GM23338 (cell line): ENCODE measurements around the gene ZNHIT1. TPM values are rescaled to one million over a fixed set of nuclear protein-coding genes. Genes with fewer than 3 reads are reported as not detected.

Source experiments
- ATAC-seq: fragments of 200-7000 bp; cut with Tn5 transposase; 3 replicates; pipeline ENCODE4 v1.9.1; 2020
- DNase-seq: peaks from one replicate; pipeline ENCODE4 v3.0.0-alpha.2; 2015; ENCODE audit warnings: low spot score
- H2AFZ ChIP-seq: fragments of 200-600 bp; sonication (generic); 2 replicates; pipeline ENCODE4 v1.8.0; 2016; ENCODE audit warnings: antibody characterized with exemption, mild to moderate bottlenecking, moderate library complexity
- H3F3A ChIP-seq: fragments of 200-600 bp; sonication (generic); replicated peaks from 2 replicates; pipeline ENCODE4 v1.8.0; 2017; ENCODE audit warnings: antibody characterized with exemption, mixed run types, low read depth
- H3K27ac ChIP-seq: fragments of 200-600 bp; sonication (generic); 2 replicates; pipeline ENCODE4 v1.6.1; 2016; ENCODE audit warnings: low read depth
- H3K27me3 ChIP-seq: fragments of 200-600 bp; sonication (generic); 2 replicates; pipeline ENCODE4 v1.8.0; 2016; ENCODE audit warnings: mild to moderate bottlenecking, mixed run types, moderate library complexity; ENCODE audit not compliant: insufficient read depth
- H3K36me3 ChIP-seq: fragments of 200-600 bp; sonication (generic); 2 replicates; pipeline ENCODE4 v1.8.0; 2016; ENCODE audit warnings: mild to moderate bottlenecking; ENCODE audit not compliant: insufficient read depth
- H3K4me1 ChIP-seq: fragments of 200-600 bp; sonication (generic); 2 replicates; pipeline ENCODE4 v1.8.0; 2016; ENCODE audit warnings: mild to moderate bottlenecking, moderate library complexity; ENCODE audit not compliant: insufficient read depth
- H3K4me2 ChIP-seq: fragments of 200-600 bp; sonication (generic); 2 replicates; pipeline ENCODE4 v1.7.1; 2017; ENCODE audit warnings: mixed run types
- H3K4me3 ChIP-seq: fragments of 200-600 bp; sonication (generic); 2 replicates; pipeline ENCODE4 v1.6.1; 2016; ENCODE audit warnings: mixed run types
- H3K79me2 ChIP-seq: fragments of 200-600 bp; sonication (generic); replicated peaks from 2 replicates; pipeline ENCODE4 v1.8.0; 2017; ENCODE audit warnings: mild to moderate bottlenecking; ENCODE audit not compliant: insufficient read depth
- H3K9me2 ChIP-seq: fragments of 200-600 bp; sonication (generic); 2 replicates; pipeline ENCODE4 v1.8.0; 2017; ENCODE audit not compliant: insufficient read depth
- H4K20me1 ChIP-seq: fragments of 200-600 bp; sonication (generic); replicated peaks from 2 replicates; pipeline ENCODE4 v1.8.0; 2017; ENCODE audit warnings: mild to moderate bottlenecking; ENCODE audit not compliant: insufficient read depth
- H3K27ac Mint-ChIP-seq: 2 replicates; pipeline ENCODE4 v1.8.0; 2020; ENCODE audit warnings: inconsistent platforms, mild to moderate bottlenecking, moderate library complexity, mixed read lengths
- H3K27me3 Mint-ChIP-seq: 3 replicates; pipeline ENCODE4 v1.8.0; 2022; ENCODE audit warnings: low read depth, mild to moderate bottlenecking, moderate library complexity, mixed read lengths, inconsistent platforms; ENCODE audit not compliant: insufficient read depth, poor library complexity
- H3K36me3 Mint-ChIP-seq: 3 replicates; pipeline ENCODE4 v1.8.0; 2021; ENCODE audit warnings: low read depth, mild to moderate bottlenecking, inconsistent platforms, moderate library complexity, mixed read lengths
- H3K4me1 Mint-ChIP-seq: 3 replicates; pipeline ENCODE4 v1.8.0; 2020; ENCODE audit warnings: mild to moderate bottlenecking, inconsistent platforms, mixed read lengths
- H3K4me3 Mint-ChIP-seq: 3 replicates; pipeline ENCODE4 v1.8.0; 2021; ENCODE audit warnings: moderate library complexity, mild to moderate bottlenecking, inconsistent platforms, mixed read lengths
- H3K9me3 Mint-ChIP-seq: 3 replicates; pipeline ENCODE4 v1.8.0; 2020; ENCODE audit warnings: moderate library complexity, mild to moderate bottlenecking, inconsistent platforms, mixed read lengths
- EZH2 ChIP-seq: fragments of 200-600 bp; sonication (generic); IDR thresholded peaks from one replicate; pipeline ENCODE4 v1.8.0; 2017; ENCODE audit warnings: antibody characterized with exemption, mild to moderate bottlenecking, low read depth; ENCODE audit not compliant: unreplicated experiment
- EZH2phosphoT487 ChIP-seq: fragments of 200-600 bp; sonication (generic); IDR thresholded peaks from one replicate; pipeline ENCODE4 v1.8.1; 2018; ENCODE audit warnings: antibody characterized with exemption; ENCODE audit not compliant: unreplicated experiment
- JUNB ChIP-seq: IDR thresholded peaks from one replicate; pipeline ENCODE4 v1.6.1; 2016; ENCODE audit warnings: antibody characterized with exemption; ENCODE audit not compliant: unreplicated experiment
- NANOG ChIP-seq: IDR thresholded peaks from 2 replicates; pipeline ENCODE4 v1.6.1; 2016; ENCODE audit warnings: antibody characterized with exemption, borderline replicate concordance
- POLR2AphosphoS5 ChIP-seq: IDR thresholded peaks from 2 replicates; pipeline ENCODE4 v1.6.1; 2016; ENCODE audit warnings: antibody characterized with exemption, low read depth
- ZNF114 ChIP-seq: fragments of 250-450 bp; sonication (Bioruptor Pico); IDR thresholded peaks from 2 replicates; pipeline ENCODE4 v1.5.0; 2020; ENCODE audit warnings: mild to moderate bottlenecking, moderate library complexity
- polyA plus RNA-seq: library from polyadenylated mRNA; unstranded; fragments of >200 nt; fragmentation: Nextera tagmentation; extraction: Ambion mirVana; gene quantifications from 2 replicates; pipeline ENCODE4 v1.2.1, GENCODE V29; 2016
- total RNA-seq: library from RNA; depleted of rRNA; stranded (reverse); fragments of >200 nt; shearing (Covaris generic); gene quantifications from 2 replicates; pipeline ENCODE4 v1.2.3, GENCODE V29; 2014
- TF ChIP-seq, protein P1 (sequence below): fragments of 250-450 bp; sonication (Bioruptor Pico); IDR thresholded peaks from 2 replicates; pipeline ENCODE4 v1.5.0; 2020; ENCODE audit warnings: mild to moderate bottlenecking, moderate library complexity
- TF ChIP-seq, protein P2 (sequence below): IDR thresholded peaks from 2 replicates; pipeline ENCODE4 v1.6.1; 2016; ENCODE audit warnings: antibody characterized with exemption

The ZNHIT1 gene
- total and polyA plus RNA-seq, 2 experiments from 2014 or later, result 64.6 to 113 TPM

DNA sequence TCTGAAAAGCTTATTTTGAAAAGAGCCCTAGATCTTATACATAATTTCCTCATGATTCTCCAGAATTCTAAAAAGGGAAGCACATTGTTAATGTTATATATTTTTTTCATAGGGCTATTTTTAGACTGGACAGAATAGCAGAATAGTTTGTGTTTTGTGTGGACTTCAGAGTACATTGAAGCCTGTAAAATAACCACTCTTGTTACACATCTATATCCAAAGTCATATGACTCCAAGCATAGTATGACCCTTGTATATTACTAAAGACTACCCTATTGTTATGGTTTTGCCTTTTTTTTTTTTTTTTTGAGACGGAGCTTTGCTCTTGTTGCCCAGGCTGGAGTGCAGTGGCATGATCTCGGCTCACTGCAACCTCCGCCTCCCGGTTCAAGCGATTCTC, 53.1 kb downstream of the ZNHIT1 start:
- Mint-ChIP-seq H3K27me3 (peaks cover 16% of the 10 kb centered on the region), H3K27ac (no peak overlapping the region), H3K36me3 (no peaks in the 10 kb centered on the region; the same call in 1 of the 3 replicates), H3K4me1 (peaks cover 14% of the 10 kb centered on the region), H3K4me3 (no peak overlapping the region), H3K9me3 (peaks cover 7% of the 10 kb centered on the region; the same call in 2 of the 3 replicates)
- no peak for TF ChIP-seq ZNF114 (CRISPR knock-in tag)
- TF ChIP-seq, protein P1, sequence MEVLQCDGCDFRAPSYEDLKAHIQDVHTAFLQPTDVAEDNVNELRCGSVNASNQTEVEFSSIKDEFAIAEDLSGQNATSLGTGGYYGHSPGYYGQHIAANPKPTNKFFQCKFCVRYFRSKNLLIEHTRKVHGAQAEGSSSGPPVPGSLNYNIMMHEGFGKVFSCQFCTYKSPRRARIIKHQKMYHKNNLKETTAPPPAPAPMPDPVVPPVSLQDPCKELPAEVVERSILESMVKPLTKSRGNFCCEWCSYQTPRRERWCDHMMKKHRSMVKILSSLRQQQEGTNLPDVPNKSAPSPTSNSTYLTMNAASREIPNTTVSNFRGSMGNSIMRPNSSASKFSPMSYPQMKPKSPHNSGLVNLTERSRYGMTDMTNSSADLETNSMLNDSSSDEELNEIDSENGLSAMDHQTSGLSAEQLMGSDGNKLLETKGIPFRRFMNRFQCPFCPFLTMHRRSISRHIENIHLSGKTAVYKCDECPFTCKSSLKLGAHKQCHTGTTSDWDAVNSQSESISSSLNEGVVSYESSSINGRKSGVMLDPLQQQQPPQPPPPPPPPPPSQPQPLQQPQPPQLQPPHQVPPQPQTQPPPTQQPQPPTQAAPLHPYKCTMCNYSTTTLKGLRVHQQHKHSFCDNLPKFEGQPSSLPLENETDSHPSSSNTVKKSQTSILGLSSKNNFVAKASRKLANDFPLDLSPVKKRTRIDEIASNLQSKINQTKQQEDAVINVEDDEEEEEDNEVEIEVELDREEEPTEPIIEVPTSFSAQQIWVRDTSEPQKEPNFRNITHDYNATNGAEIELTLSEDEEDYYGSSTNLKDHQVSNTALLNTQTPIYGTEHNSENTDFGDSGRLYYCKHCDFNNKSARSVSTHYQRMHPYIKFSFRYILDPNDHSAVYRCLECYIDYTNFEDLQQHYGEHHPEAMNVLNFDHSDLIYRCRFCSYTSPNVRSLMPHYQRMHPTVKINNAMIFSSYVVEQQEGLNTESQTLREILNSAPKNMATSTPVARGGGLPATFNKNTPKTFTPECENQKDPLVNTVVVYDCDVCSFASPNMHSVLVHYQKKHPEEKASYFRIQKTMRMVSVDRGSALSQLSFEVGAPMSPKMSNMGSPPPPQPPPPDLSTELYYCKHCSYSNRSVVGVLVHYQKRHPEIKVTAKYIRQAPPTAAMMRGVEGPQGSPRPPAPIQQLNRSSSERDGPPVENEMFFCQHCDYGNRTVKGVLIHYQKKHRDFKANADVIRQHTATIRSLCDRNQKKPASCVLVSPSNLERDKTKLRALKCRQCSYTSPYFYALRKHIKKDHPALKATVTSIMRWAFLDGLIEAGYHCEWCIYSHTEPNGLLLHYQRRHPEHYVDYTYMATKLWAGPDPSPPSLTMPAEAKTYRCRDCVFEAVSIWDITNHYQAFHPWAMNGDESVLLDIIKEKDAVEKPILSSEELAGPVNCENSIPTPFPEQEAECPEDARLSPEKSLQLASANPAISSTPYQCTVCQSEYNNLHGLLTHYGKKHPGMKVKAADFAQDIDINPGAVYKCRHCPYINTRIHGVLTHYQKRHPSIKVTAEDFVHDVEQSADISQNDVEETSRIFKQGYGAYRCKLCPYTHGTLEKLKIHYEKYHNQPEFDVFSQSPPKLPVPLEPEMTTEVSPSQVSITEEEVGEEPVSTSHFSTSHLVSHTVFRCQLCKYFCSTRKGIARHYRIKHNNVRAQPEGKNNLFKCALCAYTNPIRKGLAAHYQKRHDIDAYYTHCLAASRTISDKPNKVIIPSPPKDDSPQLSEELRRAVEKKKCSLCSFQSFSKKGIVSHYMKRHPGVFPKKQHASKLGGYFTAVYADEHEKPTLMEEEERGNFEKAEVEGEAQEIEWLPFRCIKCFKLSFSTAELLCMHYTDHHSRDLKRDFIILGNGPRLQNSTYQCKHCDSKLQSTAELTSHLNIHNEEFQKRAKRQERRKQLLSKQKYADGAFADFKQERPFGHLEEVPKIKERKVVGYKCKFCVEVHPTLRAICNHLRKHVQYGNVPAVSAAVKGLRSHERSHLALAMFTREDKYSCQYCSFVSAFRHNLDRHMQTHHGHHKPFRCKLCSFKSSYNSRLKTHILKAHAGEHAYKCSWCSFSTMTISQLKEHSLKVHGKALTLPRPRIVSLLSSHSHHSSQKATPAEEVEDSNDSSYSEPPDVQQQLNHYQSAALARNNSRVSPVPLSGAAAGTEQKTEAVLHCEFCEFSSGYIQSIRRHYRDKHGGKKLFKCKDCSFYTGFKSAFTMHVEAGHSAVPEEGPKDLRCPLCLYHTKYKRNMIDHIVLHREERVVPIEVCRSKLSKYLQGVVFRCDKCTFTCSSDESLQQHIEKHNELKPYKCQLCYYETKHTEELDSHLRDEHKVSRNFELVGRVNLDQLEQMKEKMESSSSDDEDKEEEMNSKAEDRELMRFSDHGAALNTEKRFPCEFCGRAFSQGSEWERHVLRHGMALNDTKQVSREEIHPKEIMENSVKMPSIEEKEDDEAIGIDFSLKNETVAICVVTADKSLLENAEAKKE (CRISPR knock-in tag), result no peak
- no peak for TF ChIP-seq EZH2
- TF ChIP-seq NANOG, result no peak
- no peak for TF ChIP-seq POLR2AphosphoS5
- no peak for TF ChIP-seq JUNB
- no peak for TF ChIP-seq EZH2phosphoT487
- TF ChIP-seq, protein P2, sequence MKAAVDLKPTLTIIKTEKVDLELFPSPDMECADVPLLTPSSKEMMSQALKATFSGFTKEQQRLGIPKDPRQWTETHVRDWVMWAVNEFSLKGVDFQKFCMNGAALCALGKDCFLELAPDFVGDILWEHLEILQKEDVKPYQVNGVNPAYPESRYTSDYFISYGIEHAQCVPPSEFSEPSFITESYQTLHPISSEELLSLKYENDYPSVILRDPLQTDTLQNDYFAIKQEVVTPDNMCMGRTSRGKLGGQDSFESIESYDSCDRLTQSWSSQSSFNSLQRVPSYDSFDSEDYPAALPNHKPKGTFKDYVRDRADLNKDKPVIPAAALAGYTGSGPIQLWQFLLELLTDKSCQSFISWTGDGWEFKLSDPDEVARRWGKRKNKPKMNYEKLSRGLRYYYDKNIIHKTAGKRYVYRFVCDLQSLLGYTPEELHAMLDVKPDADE, result no peak
- Histone ChIP-seq H3K27ac (no peak overlapping the region), H3K4me3 (no peak overlapping the region), H3K4me2 (no peak overlapping the region), H3K27me3 (no peaks in the 10 kb centered on the region), H3K4me1 (peaks cover 16% of the 10 kb centered on the region), H3K9me2 (no peaks in the 10 kb centered on the region; the same call in 1 of the 2 replicates), H2AFZ (no peak overlapping the region), H3K36me3 (no peaks in the 10 kb centered on the region), H3F3A (0 out of 2 replicates have a peak, but pooled peaks cover 2% of the 10 kb centered on the region), H3K79me2 (no peaks in the 10 kb centered on the region), H4K20me1 (no peaks in the 10 kb centered on the region)
- no peak for ATAC-seq
- DNase-seq, result no peak
